ENCODE data around the gene PDE5A. TPM values are rescaled to one million over a fixed set of nuclear protein-coding genes. Genes with fewer than 3 reads are reported as not detected.
"Not testable (repeated sequence)": the region's sequence is repeated elsewhere in the genome, so short reads cannot be mapped to it uniquely, and the experiment has no call there.

Gene PDE5A
- total RNA-seq, 4 donors from 2014 or later: 34.6 to 52.7 (median 46.4) TPM

DNA sequence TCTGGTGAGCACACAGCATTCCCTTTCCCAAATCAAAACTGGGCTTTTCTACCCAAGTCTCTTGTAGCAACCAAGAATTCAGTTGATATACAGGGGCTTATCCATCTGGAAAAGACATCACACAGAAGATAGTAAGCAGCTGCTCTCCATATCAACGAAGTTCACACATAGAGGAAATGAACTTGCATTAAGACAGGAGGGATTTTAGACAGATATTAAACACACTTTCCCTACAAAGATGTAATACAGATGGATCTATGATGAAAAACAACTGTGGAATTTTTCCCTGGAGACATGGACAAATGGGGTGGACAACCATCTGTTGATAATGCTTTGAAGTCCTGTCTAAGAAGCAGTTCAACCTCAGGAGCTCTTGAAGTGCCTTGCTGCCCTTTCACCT, 9.8 kb upstream of the PDE5A start:
- intact Hi-C loops (cut with DNase I; ENCODE audit: low total_unique reads): no loop called here
- Histone ChIP-seq H3K9me3 (no peaks in the 10 kb centered on the region), H3K4me3 (no peak overlapping the region), H3K4me1 (no peaks in the 10 kb centered on the region), H3K27ac (no peak overlapping the region), H3K36me3 (no peaks in the 10 kb centered on the region), H3K27me3 (no peaks in the 10 kb centered on the region)
- TF ChIP-seq CTCF (IDR thresholded peaks at IDR 0.05) (no peak), POLR2AphosphoS5 (IDR thresholded peaks at IDR 0.05) (no peak), POLR2A (IDR thresholded peaks at IDR 0.05) (no peak), EP300 (IDR thresholded peaks at IDR 0.05; ENCODE audit: low read depth) (no peak)
- no peak for DNase-seq
- 26 to 38% methylated on average over 1 of the region's 1 CpG for WGBS, 2 donors (ENCODE audit: low coverage in 1 of 2)
- in situ Hi-C loops (cut with MboI; ENCODE audit: low pct_ligation_motif_present in 1 of 4, low pct_unique_long_range_greater_than_20kb in 1 of 4, low sequenced_read_pairs in 3 of 4): loop anchor here in 2 of 4 donors (10.0 to 25.0 kb wide), 4 partner anchors 146 to 416 kb away; partner anchors contain the start of gene FABP2 (in 1 of the 2)

GRCh38 chr4:119636851-119637250, 8.2 kb upstream of the PDE5A start:
- H3K27ac ChIP-seq; intact Hi-C loops (cut with DNase I; ENCODE audit: low total_unique reads); H3K4me1 ChIP-seq; DNase-seq; H3K36me3 ChIP-seq; H3K9me3 ChIP-seq; H3K27me3 ChIP-seq; H3K4me3 ChIP-seq: not testable (repeated sequence)
- in situ Hi-C loops (cut with MboI; ENCODE audit: low pct_ligation_motif_present in 1 of 4, low pct_unique_long_range_greater_than_20kb in 1 of 4, low sequenced_read_pairs in 3 of 4): loop anchor here in 2 of 4 donors (10.0 to 25.0 kb wide), 4 partner anchors 148 to 418 kb away; partner anchors contain the start of gene FABP2 (in 1 of the 2)

GRCh38 chr4:119632216-119632615, 3.6 kb upstream of the PDE5A start:
- intact Hi-C loops (cut with DNase I; ENCODE audit: low total_unique reads): no loop called here

GRCh38 chr4:119629142-119629471, 503 bp upstream of the PDE5A start:
- Histone ChIP-seq H3K27ac (peak overlapping the region; percentile 93 to 96 (median 94)), H3K27me3 (no peaks in the 10 kb centered on the region), H3K36me3 (no peaks in the 10 kb centered on the region), H3K4me1 (peaks cover 5 to 29% (median 14%) of the 10 kb centered on the region in 4 donors), H3K4me3 (peak overlapping the region; percentile 43 to 90 (median 78)), H3K9me3 (no peaks in the 10 kb centered on the region)
- no peak for DNase-seq
- TF ChIP-seq CTCF (IDR thresholded peaks at IDR 0.05): peak in 1 of 5 experiments; percentile 8
- TF ChIP-seq POLR2A (IDR thresholded peaks at IDR 0.05): no peak
- intact Hi-C loops (cut with DNase I; ENCODE audit: low total_unique reads) (no loop called here), in situ Hi-C loops (cut with MboI; ENCODE audit: low pct_ligation_motif_present in 1 of 4, low pct_unique_long_range_greater_than_20kb in 1 of 4, low sequenced_read_pairs in 3 of 4) (loop anchor here in 2 of 4 donors (10.0 to 25.0 kb wide), 2 partner anchors 64 to 317 kb away; partner anchors contain the start of gene FABP2 (in 1 of the 2))
- 0 to 1% methylated on average over 2 to 12 of the region's 12 CpGs for WGBS, 2 donors (ENCODE audit: low coverage in 1 of 2)

More at GRCh38 chr4:119632216-119632615, 3.6 kb upstream of the PDE5A start:
- Histone ChIP-seq H3K36me3 (no peaks in the 10 kb centered on the region), H3K27ac (no peak overlapping the region), H3K4me3 (no peak overlapping the region), H3K27me3 (no peaks in the 10 kb centered on the region), H3K9me3 (no peaks in the 10 kb centered on the region), H3K4me1 (peaks cover 5 to 7% (median 6%) of the 10 kb centered on the region in 4 donors)
- 64 to 82% methylated on average over 1 of the region's 1 CpG for WGBS, 2 donors (ENCODE audit: low coverage in 1 of 2)
- DNase-seq: no peak
- in situ Hi-C loops (cut with MboI; ENCODE audit: low pct_ligation_motif_present in 1 of 4, low pct_unique_long_range_greater_than_20kb in 1 of 4, low sequenced_read_pairs in 3 of 4): loop anchor here in 3 of 4 donors (5.0 to 25.0 kb wide), 5 partner anchors 153 to 423 kb away; partner anchors contain the start of gene FABP2 (in 1 of the 3)
- TF ChIP-seq EP300 (IDR thresholded peaks at IDR 0.05; ENCODE audit: low read depth): no peak
- no peak for TF ChIP-seq POLR2A (IDR thresholded peaks at IDR 0.05)
- no peak for TF ChIP-seq CTCF (IDR thresholded peaks at IDR 0.05)
- no peak for TF ChIP-seq POLR2AphosphoS5 (IDR thresholded peaks at IDR 0.05)

All from transverse colon (tissue), 4 donors.